HCT116 (cell line): ENCODE measurements around the gene RELB. TPM values are rescaled to one million over a fixed set of nuclear protein-coding genes. Genes with fewer than 3 reads are reported as not detected.

Experiments used
- ATAC-seq: fragments of 200-7000 bp; cut with Tn5 transposase; 2 replicates; pipeline ENCODE4 v1.9.1; 2020; ENCODE audit warnings: mild to moderate bottlenecking, moderate library complexity
- BruUV-seq: library from RNA; stranded (reverse); fragments of 400-500 nt; replicated peaks from 2 replicates; lab custom pipeline; 2021; lab: Mats Ljungman, UMichigan
- CTCF ChIA-PET: fragments of 300-600 bp; sonication (Branson Sonifier 250); formaldehyde crosslinking; loops from one replicate; lab custom pipeline; 2021; ENCODE audit warnings: antibody characterized with exemption; lab: Charles Lee
- POLR2A ChIA-PET: fragments of 300-600, 350-600 bp; sonication (Branson Sonifier 250); formaldehyde crosslinking; loops from one replicate; lab custom pipeline; 2021; ENCODE audit warnings: antibody characterized with exemption; lab: Charles Lee
- RAD21 ChIA-PET, 2 experiments: fragments of 300-600 bp; sonication (Branson Sonifier 250); formaldehyde crosslinking; loops; one replicate each; lab custom pipeline; 2023; ENCODE audit warnings: low total read pairs in 2 of 2; ENCODE audit not compliant: uncharacterized antibody in 2 of 2, unreplicated experiment in 2 of 2, low non-redundant PET in 1 of 2; lab: Charles Lee
- DNase-seq: peaks from one replicate; pipeline ENCODE4 v3.0.0-alpha.2; 2010; ENCODE audit warnings: low read depth, low spot score
- H2AFZ ChIP-seq: fragments of 200-600 bp; shearing (Covaris generic), sonication (generic); 2 replicates; pipeline ENCODE4 v1.6.1; 2017; ENCODE audit warnings: low read depth, mixed run types, mixed read lengths, antibody characterized with exemption, low read length; ENCODE audit not compliant: poor library complexity, severe bottlenecking
- H3K27ac ChIP-seq: 2 replicates; pipeline ENCODE4 v1.5.1; 2012; ENCODE audit warnings: low read depth, low read length
- H3K27me3 ChIP-seq: fragments of 200-600 bp; sonication (generic); 2 replicates; pipeline ENCODE4 v1.6.1; 2016; ENCODE audit warnings: mixed run types, low read length, mixed read lengths; ENCODE audit not compliant: insufficient read depth
- H3K36me3 ChIP-seq, 2 experiments: fragments of 200-500 bp in 1 of 2; fragments of 200-600 bp in 1 of 2; sonication (Bioruptor generic) in 1 of 2; sonication (generic) in 1 of 2; 2 replicates each; pipeline versions ENCODE4 v1.5.1 to v1.6.1; 2014 to 2016; ENCODE audit warnings: low read length in 2 of 2, inconsistent platforms in 1 of 2, mixed read lengths in 1 of 2, mixed run types in 1 of 2; ENCODE audit not compliant: insufficient read depth in 2 of 2, control insufficient read depth in 1 of 2
- H3K4me1 ChIP-seq, 2 experiments: fragments of 200-600 bp in 1 of 2; sonication (generic) in 1 of 2; 2 replicates each; pipeline versions ENCODE4 v1.5.1 to v1.6.1; 2012 to 2017; ENCODE audit warnings: low read length in 2 of 2, inconsistent platforms in 1 of 2, mild to moderate bottlenecking in 1 of 2, mixed read lengths in 1 of 2, mixed run types in 1 of 2, moderate library complexity in 1 of 2; ENCODE audit not compliant: insufficient read depth in 2 of 2, control insufficient read depth in 1 of 2
- H3K4me2 ChIP-seq: fragments of 200-600 bp; sonication (generic); 2 replicates; pipeline ENCODE4 v1.6.1; 2017; ENCODE audit warnings: mixed run types, low read length, mixed read lengths
- H3K4me3 ChIP-seq, 2 experiments: fragments of 200-600 bp in 1 of 2; sonication (generic) in 1 of 2; replicated peaks in 1 of 2; 2 replicates each; pipeline ENCODE4 v1.5.1; 2011 to 2016; ENCODE audit warnings: low read length in 2 of 2, control low read depth in 1 of 2, low read depth in 1 of 2, mild to moderate bottlenecking in 1 of 2, mixed read lengths in 1 of 2, mixed run types in 1 of 2
- H3K79me2 ChIP-seq: fragments of 200-600 bp; sonication (generic); 2 replicates; pipeline ENCODE4 v1.6.1; 2017; ENCODE audit warnings: mild to moderate bottlenecking, mixed run types, low read length, moderate library complexity, mixed read lengths; ENCODE audit not compliant: insufficient read depth
- H3K9ac ChIP-seq: fragments of 200-600 bp; sonication (generic); 2 replicates; pipeline ENCODE4 v1.6.1; 2016; ENCODE audit warnings: low read length, mixed read lengths
- H3K9me2 ChIP-seq: fragments of 200-600 bp; sonication (generic), shearing (Covaris generic); 2 replicates; pipeline ENCODE4 v1.6.1; 2017; ENCODE audit warnings: mixed run types, mild to moderate bottlenecking, moderate library complexity; ENCODE audit not compliant: insufficient read depth
- H3K9me3 ChIP-seq, 2 experiments: fragments of 200-500 bp in 1 of 2; fragments of 200-600 bp in 1 of 2; sonication (Bioruptor generic) in 1 of 2; sonication (generic) in 1 of 2; 2 replicates each; pipeline ENCODE4 v1.6.1; 2014 to 2017; ENCODE audit warnings: low read length in 2 of 2, mixed read lengths in 2 of 2, inconsistent platforms in 1 of 2, low read depth in 1 of 2, mild to moderate bottlenecking in 1 of 2, mixed run types in 1 of 2, moderate library complexity in 1 of 2; ENCODE audit not compliant: control insufficient read depth in 1 of 2, insufficient read depth in 1 of 2
- H4K20me1 ChIP-seq: fragments of 200-600 bp; sonication (generic), shearing (Covaris generic); 2 replicates; pipeline ENCODE4 v1.6.1; 2017; ENCODE audit warnings: mixed run types, mild to moderate bottlenecking, moderate library complexity; ENCODE audit not compliant: insufficient read depth
- CBX3 ChIP-seq: IDR thresholded peaks from 2 replicates; pipeline ENCODE4 v1.6.1; 2012; ENCODE audit warnings: low read depth
- CEBPB ChIP-seq: IDR thresholded peaks from 2 replicates; pipeline ENCODE4 v1.6.1; 2012; ENCODE audit warnings: low read depth
- EGR1 ChIP-seq: IDR thresholded peaks from 2 replicates; pipeline ENCODE4 v1.6.1; 2012; ENCODE audit warnings: low read depth
- ELF1 ChIP-seq: IDR thresholded peaks from 2 replicates; pipeline ENCODE4 v1.6.1; 2012; ENCODE audit warnings: low read depth, borderline replicate concordance
- EZH2 ChIP-seq: fragments of 200-600 bp; sonication (generic); IDR thresholded peaks from 2 replicates; pipeline ENCODE4 v1.6.1; 2017; ENCODE audit warnings: antibody characterized with exemption, mixed run types
- EZH2phosphoT487 ChIP-seq: fragments of 200-600 bp; IDR thresholded peaks from 2 replicates; pipeline ENCODE4 v1.6.1; 2018; ENCODE audit warnings: antibody characterized with exemption, borderline replicate concordance
- FOSL1 ChIP-seq: IDR thresholded peaks from 2 replicates; pipeline ENCODE4 v1.6.1; 2012; ENCODE audit warnings: low read depth
- JUND ChIP-seq: IDR thresholded peaks from 2 replicates; pipeline ENCODE4 v1.6.1; 2012
- RAD21 ChIP-seq: IDR thresholded peaks from 2 replicates; pipeline ENCODE4 v1.6.1; 2012; ENCODE audit warnings: low read depth, mild to moderate bottlenecking
- SP1 ChIP-seq: IDR thresholded peaks from 2 replicates; pipeline ENCODE4 v1.6.1; 2012; ENCODE audit warnings: low read depth
- SRF ChIP-seq: IDR thresholded peaks from 2 replicates; pipeline ENCODE4 v1.6.1; 2012; ENCODE audit warnings: low read depth
- TCF7L2 ChIP-seq: IDR thresholded peaks from 2 replicates; pipeline ENCODE4 v1.7.0; 2011; ENCODE audit warnings: borderline replicate concordance, inconsistent platforms; ENCODE audit not compliant: insufficient read depth, insufficient read length; ENCODE audit errors: extremely low read depth
- YY1 ChIP-seq: IDR thresholded peaks from 2 replicates; pipeline ENCODE4 v1.6.1; 2011; ENCODE audit warnings: low read length, low read depth, moderate library complexity, mild to moderate bottlenecking; ENCODE audit not compliant: insufficient replicate concordance; ENCODE audit errors: extremely low read depth
- ZFX ChIP-seq: fragments of 450-650 bp; IDR thresholded peaks from 2 replicates; pipeline ENCODE4 v1.6.1; 2017
- ZNF274 ChIP-seq: fragments of 200-500 bp; sonication (Bioruptor generic); IDR thresholded peaks from 2 replicates; pipeline ENCODE4 v1.6.1; 2014; ENCODE audit warnings: mild to moderate bottlenecking, low read depth, low read length, inconsistent platforms
- intact Hi-C: fragments of 100-400 bp; cut with micrococcal nuclease; formaldehyde crosslinking; loops from 2 replicates; pipeline ENCODE4 v1.10.0; 2022
- total RNA-seq: library from RNA; stranded (reverse); gene quantifications from one replicate; pipeline ENCODE4 v1.2.1, GENCODE V29; 2021; ENCODE audit not compliant: unreplicated experiment
- TF ChIP-seq, protein P1 (sequence below): IDR thresholded peaks from 2 replicates; pipeline ENCODE4 v1.6.1; 2012
- TF ChIP-seq, protein P2 (sequence below), 3 experiments: fragments of 200-600 bp in 1 of 3; sonication (generic) in 1 of 3; IDR thresholded peaks in 2 of 3; conservative IDR thresholded peaks in 1 of 3; 2 replicates each; pipeline ENCODE4 v1.5.1; 2012 to 2017; ENCODE audit warnings: low read depth in 2 of 3, low read length in 2 of 3, antibody characterized with exemption in 1 of 3, borderline replicate concordance in 1 of 3, control low read depth in 1 of 3, mild to moderate bottlenecking in 1 of 3, mixed read lengths in 1 of 3, mixed run types in 1 of 3, moderate library complexity in 1 of 3; ENCODE audit not compliant: insufficient read depth in 1 of 3
- TF ChIP-seq, protein P3 (sequence below): IDR thresholded peaks from 2 replicates; pipeline ENCODE4 v1.6.1; 2011; ENCODE audit warnings: mild to moderate bottlenecking, low read length, moderate library complexity; ENCODE audit not compliant: insufficient replicate concordance; ENCODE audit errors: extremely low read depth
- TF ChIP-seq, protein P4 (sequence below): IDR thresholded peaks from 2 replicates; pipeline ENCODE4 v1.6.1; 2012

The RELB gene
- total RNA-seq, 1 experiment from 2014 or later, result 12.9 TPM

DNA sequence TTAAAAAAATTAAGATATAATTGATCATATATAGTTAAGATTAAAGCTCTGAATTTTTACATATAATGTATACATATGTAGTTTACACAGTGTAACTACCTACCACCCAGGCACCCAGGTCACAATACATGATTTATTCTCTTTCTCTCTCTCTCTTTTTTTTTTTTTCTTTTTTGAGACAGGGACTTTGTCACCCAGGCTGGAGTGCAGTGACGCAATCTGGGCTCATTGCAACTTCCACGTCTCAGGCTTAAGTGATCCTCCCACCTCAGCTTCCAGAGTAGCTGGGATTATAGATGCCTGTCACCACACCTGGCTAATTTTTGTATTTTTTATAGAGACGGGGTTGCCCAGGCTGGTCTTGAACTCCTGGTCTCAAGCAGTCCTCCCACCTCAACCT lies 18.8 kb downstream of the RELB start:
- Histone ChIP-seq H3K27ac (no peak overlapping the region), H3K9ac (no peak overlapping the region), H3K4me1 (peaks cover 5 to 10% of the 10 kb centered on the region in 2 experiments; a peak in 2 of 4 replicates), H2AFZ (no peak overlapping the region), H4K20me1 (no peaks in the 10 kb centered on the region), H3K9me2 (no peaks in the 10 kb centered on the region), H3K79me2 (no peaks in the 10 kb centered on the region), H3K4me3 (no peak overlapping the region), H3K4me2 (no peak overlapping the region), H3K36me3 (no peaks in the 10 kb centered on the region), H3K9me3 (no peaks in the 10 kb centered on the region), H3K27me3 (no peaks in the 10 kb centered on the region)
- CTCF ChIA-PET, result no interaction called here
- RAD21 ChIA-PET, result no interaction called here
- intact Hi-C loops, result no loop called here
- no TSS peak for BruUV-seq
- TF ChIP-seq YY1 (no peak), RAD21 (no peak), ELF1 (no peak), CEBPB (no peak), EZH2phosphoT487 (no peak), ZFX (no peak), JUND (no peak), SP1 (no peak), EZH2 (no peak), SRF (no peak), CBX3 (no peak), FOSL1 (no peak), EGR1 (no peak), TCF7L2 (no peak), ZNF274 (no peak)
- TF ChIP-seq, protein P1, sequence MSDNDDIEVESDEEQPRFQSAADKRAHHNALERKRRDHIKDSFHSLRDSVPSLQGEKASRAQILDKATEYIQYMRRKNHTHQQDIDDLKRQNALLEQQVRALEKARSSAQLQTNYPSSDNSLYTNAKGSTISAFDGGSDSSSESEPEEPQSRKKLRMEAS, result no peak
- TF ChIP-seq, protein P2, sequence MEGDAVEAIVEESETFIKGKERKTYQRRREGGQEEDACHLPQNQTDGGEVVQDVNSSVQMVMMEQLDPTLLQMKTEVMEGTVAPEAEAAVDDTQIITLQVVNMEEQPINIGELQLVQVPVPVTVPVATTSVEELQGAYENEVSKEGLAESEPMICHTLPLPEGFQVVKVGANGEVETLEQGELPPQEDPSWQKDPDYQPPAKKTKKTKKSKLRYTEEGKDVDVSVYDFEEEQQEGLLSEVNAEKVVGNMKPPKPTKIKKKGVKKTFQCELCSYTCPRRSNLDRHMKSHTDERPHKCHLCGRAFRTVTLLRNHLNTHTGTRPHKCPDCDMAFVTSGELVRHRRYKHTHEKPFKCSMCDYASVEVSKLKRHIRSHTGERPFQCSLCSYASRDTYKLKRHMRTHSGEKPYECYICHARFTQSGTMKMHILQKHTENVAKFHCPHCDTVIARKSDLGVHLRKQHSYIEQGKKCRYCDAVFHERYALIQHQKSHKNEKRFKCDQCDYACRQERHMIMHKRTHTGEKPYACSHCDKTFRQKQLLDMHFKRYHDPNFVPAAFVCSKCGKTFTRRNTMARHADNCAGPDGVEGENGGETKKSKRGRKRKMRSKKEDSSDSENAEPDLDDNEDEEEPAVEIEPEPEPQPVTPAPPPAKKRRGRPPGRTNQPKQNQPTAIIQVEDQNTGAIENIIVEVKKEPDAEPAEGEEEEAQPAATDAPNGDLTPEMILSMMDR (IDR thresholded peaks at IDR 0.05 in 2 of 3, conservative IDR thresholded peaks at IDR 0.05 in 1 of 3; ENCODE audit: borderline replicate concordance in 1 of 3, insufficient read depth in 1 of 3, low read depth in 2 of 3, low read length in 2 of 3), result no peak
- TF ChIP-seq, protein P3, sequence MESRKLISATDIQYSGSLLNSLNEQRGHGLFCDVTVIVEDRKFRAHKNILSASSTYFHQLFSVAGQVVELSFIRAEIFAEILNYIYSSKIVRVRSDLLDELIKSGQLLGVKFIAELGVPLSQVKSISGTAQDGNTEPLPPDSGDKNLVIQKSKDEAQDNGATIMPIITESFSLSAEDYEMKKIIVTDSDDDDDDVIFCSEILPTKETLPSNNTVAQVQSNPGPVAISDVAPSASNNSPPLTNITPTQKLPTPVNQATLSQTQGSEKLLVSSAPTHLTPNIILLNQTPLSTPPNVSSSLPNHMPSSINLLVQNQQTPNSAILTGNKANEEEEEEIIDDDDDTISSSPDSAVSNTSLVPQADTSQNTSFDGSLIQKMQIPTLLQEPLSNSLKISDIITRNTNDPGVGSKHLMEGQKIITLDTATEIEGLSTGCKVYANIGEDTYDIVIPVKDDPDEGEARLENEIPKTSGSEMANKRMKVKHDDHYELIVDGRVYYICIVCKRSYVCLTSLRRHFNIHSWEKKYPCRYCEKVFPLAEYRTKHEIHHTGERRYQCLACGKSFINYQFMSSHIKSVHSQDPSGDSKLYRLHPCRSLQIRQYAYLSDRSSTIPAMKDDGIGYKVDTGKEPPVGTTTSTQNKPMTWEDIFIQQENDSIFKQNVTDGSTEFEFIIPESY, result no peak
- TF ChIP-seq, protein P4, sequence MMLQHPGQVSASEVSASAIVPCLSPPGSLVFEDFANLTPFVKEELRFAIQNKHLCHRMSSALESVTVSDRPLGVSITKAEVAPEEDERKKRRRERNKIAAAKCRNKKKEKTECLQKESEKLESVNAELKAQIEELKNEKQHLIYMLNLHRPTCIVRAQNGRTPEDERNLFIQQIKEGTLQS, result no peak
- ATAC-seq (no peak), DNase-seq (no peak)
- POLR2A ChIA-PET, result interaction anchor here (0.6 to 0.7 kb wide), 2 partner anchors 114 to 313 kb away, joined by 3 to 6 read pairs; no protein-coding TSS in a partner anchor
